RWPE1 (cell line): ENCODE results near the gene JAZF1.

Experiments used
- CTCF ChIA-PET: fragments of 350-600 bp; sonication (Branson Sonifier 250); formaldehyde crosslinking; extraction: SDS; loops from one replicate; lab custom pipeline; 2021; lab: Yijun Ruan, JAX
- POLR2A ChIA-PET: fragments of 400-600 bp; formaldehyde crosslinking; extraction: SDS; loops from one replicate; lab custom pipeline; 2020; ENCODE audit warnings: antibody characterized with exemption; ENCODE audit not compliant: low non-redundant PET; lab: Yijun Ruan, JAX
- DNase-seq: peaks from one replicate; pipeline ENCODE4 v3.0.0; 2012; ENCODE audit warnings: low spot score
- H3K27ac ChIP-seq: fragments of 450-650 bp; 2 replicates; pipeline ENCODE4 v1.5.1; 2017
- TF ChIP-seq, protein P1 (sequence below): fragments of 450-650 bp; conservative IDR thresholded peaks from 2 replicates; pipeline ENCODE4 v1.5.1; 2017; ENCODE audit warnings: low read depth, mild to moderate bottlenecking

The JAZF1 gene

DNA sequence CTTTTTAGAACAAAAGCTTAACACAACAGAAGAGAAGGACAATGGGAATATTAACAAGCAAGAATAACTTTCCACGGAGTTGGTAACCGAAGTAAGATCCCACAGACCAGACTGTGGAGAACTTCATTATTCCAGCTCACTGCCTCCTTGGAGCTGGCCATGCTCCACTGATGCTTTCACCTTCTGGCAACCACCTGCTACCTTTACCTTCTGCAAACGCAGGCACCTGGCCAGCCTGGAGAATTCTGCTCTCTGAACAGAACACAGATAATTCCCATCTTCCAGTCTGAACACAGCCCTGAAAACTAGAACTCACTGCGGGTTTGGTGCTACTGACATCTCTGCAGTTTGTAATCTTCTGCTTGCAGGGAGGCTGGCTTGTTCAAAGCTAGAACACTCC is 66.5 kb downstream of the JAZF1 start:
- POLR2A ChIA-PET = no interaction called here
- no peak for DNase-seq
- no peak overlapping the region for H3K27ac ChIP-seq
- TF ChIP-seq, protein P1, sequence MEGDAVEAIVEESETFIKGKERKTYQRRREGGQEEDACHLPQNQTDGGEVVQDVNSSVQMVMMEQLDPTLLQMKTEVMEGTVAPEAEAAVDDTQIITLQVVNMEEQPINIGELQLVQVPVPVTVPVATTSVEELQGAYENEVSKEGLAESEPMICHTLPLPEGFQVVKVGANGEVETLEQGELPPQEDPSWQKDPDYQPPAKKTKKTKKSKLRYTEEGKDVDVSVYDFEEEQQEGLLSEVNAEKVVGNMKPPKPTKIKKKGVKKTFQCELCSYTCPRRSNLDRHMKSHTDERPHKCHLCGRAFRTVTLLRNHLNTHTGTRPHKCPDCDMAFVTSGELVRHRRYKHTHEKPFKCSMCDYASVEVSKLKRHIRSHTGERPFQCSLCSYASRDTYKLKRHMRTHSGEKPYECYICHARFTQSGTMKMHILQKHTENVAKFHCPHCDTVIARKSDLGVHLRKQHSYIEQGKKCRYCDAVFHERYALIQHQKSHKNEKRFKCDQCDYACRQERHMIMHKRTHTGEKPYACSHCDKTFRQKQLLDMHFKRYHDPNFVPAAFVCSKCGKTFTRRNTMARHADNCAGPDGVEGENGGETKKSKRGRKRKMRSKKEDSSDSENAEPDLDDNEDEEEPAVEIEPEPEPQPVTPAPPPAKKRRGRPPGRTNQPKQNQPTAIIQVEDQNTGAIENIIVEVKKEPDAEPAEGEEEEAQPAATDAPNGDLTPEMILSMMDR = no peak
- CTCF ChIA-PET = interaction anchor here (0.9 kb wide), 1 partner anchor 11 kb away, joined by 3 read pairs; no protein-coding TSS in a partner anchor

DNA sequence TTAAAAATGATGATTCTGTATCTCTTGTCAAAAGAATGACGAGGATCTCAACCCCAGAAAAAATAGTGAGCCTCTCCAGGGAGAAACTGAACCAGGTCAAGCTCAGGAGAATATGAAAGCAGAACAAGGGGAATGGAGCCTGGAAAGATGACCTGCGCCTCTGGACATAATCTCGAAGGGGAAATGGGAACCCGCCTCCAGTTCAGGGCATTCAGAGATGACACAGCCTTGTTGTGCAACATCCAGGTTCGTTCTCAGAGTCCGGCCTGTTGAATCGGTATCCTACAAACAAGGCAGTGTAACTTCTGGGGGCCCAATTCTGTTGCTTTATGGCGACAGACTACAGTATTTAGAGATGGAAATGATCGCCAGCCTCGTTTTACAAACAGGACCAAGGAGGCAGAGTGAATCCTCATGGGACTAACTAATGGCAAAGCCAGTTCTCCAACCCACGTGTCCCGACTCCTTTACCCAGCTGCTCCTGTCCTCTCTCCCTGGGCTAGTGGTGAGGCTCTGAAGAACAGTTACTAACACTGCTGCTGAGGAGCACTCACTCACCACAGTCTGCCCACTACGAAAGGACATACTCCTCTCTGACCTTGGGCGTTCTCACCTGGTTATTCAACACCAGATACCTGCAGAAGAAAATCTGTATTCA is 67.6 kb downstream of the JAZF1 start:
- CTCF ChIA-PET = no interaction called here
- DNase-seq = peak; percentile 24
- TF ChIP-seq, protein P1 = no peak
- POLR2A ChIA-PET = no interaction called here
- no peak overlapping the region for H3K27ac ChIP-seq

DNA sequence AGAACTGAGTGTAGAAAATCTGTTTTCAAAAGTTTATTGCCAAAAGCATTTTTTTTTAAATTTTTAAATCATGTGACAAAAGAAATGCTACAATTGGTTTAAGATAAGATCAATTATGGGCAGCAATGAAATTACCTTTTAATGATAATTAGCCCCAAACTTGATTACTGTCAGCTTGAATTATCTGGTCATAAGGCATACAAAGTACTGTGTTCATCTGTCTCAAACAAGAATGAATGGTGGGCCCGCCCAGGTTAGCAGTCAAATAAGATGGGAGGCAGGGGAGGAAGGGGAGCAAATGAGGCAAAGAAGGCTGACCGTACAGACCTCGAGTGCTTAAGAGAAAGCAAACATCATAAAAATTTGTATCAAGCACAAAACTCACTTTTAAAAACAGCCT is 68.1 kb downstream of the JAZF1 start:
- no peak for DNase-seq
- ChIA-PET CTCF (no interaction called here), POLR2A (no interaction called here)
- H3K27ac ChIP-seq = no peak overlapping the region
- TF ChIP-seq, protein P1 = no peak

DNA sequence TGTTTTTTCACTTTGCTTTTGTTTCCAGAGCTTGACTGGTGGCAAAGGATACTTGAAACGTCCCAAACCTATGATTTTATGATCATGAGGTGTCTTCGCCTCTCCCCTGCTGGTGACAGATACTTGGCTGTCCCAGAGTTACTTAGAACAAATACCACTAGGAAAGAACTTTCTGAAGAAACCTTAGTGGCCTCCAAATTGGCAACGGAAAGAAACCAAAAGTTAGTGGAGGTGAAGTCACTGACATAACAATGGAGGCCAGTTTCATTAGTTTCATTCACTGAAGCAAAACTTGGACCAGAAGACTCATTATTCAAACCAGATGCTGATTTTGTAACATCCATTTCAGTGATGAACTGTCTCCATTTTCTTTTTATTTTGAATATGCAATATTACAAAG is 68.6 kb downstream of the JAZF1 start:
- ChIA-PET POLR2A (no interaction called here), CTCF (no interaction called here)
- no peak overlapping the region for H3K27ac ChIP-seq
- DNase-seq = no peak
- TF ChIP-seq, protein P1 = no peak

DNA sequence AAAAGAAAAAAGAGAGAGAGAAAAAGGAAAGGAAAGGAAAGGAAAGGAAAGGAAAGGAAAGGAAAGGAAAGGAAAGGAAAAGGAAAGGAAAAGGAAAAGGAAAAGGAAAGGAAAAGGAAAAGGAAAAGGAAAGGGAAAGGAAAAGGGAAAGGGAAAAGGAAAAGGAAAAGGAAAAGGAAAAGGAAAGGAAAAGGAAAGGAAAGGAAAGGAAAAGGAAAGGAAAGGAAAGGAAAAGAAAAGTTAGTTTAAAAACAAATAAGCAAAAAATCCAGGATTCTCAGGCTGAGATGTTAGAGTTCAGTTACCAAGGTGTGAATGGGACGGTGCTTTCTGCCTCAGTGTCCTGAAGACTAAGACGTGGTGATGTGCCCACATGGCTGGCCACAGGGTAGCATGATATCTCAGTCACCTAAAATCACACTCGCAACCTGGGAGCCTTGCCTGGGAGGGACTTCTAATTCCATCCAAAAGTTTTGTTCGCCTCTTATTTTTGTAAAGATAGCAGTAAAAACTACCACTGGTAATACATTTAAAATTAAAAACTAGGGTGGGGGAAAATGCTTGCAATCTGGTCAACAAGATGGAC is 70.1 kb downstream of the JAZF1 start:
- H3K27ac ChIP-seq = no peak overlapping the region
- no peak for DNase-seq
- ChIA-PET CTCF (no interaction called here), POLR2A (no interaction called here)
- TF ChIP-seq, protein P1 = no peak

DNA sequence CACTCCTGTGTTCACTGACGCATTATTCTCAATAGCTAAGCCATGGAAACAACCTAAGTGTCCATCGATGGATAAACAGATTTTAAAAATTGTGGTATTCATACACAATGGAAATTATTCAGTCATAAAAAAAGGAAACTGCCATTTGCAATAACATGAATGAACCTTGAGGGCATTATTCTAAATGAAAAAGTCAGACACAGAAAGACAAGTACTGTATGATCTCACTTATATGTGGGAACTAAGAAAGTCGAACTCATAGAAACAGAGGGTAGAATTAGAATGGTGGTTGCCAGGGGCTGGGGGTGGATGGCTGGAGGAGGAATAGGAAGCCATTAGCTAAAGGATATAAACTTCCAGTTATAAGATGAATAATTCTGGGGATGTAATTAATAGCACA is 71.8 kb downstream of the JAZF1 start:
- TF ChIP-seq, protein P1 = no peak
- POLR2A ChIA-PET = no interaction called here
- DNase-seq = no peak
- CTCF ChIA-PET = interaction anchor here (0.6 kb wide), 1 partner anchor 170 kb away, joined by 3 read pairs; no protein-coding TSS in a partner anchor
- no peak overlapping the region for H3K27ac ChIP-seq
